Right renal cortex interstitium (tissue), 3 donors: ENCODE results near the gene SS18L1. TPM values are rescaled to one million over a fixed set of nuclear protein-coding genes. Genes with fewer than 3 reads are reported as not detected.

Source experiments
- DNase-seq, 3 donors: peaks; one replicate each; pipeline ENCODE4 v3.0.0-alpha.2; 2013; ENCODE audit warnings: low read depth in 3 of 3, low spot score in 2 of 3
- polyA plus RNA-seq, 3 donors: library from polyadenylated mRNA; unstranded; fragments of 120-200 nt; gene quantifications; one replicate each; pipeline ENCODE4 v1.2.1, GENCODE V29; 2013; ENCODE audit not compliant: insufficient read length in 3 of 3

Gene SS18L1
- polyA plus RNA-seq, 3 donors = 16.3 to 19.0 (median 18.0) TPM

- DNase-seq = no peak
These were observed 65.5 kb downstream of the SS18L1 start for GRCh38 chr20:62208795-62209755.

- no peak for DNase-seq
These were observed 66.4 kb downstream of the SS18L1 start for GRCh38 chr20:62209850-62210495.

- DNase-seq = no peak
These were observed 66.9 kb downstream of the SS18L1 start for GRCh38 chr20:62210496-62210855.

- DNase-seq = no peak
These were observed 67.6 kb downstream of the SS18L1 start for GRCh38 chr20:62211216-62211615.

GRCh38 chr20:62211769-62212288 is 68.3 kb downstream of the SS18L1 start:
- no peak for DNase-seq

GRCh38 chr20:62212299-62212698 is 68.7 kb downstream of the SS18L1 start:
- DNase-seq = no peak

- DNase-seq = no peak
These were observed 70.5 kb downstream of the SS18L1 start for GRCh38 chr20:62214067-62214466.

- DNase-seq = no peak
These were observed 71.7 kb downstream of the SS18L1 start for GRCh38 chr20:62215020-62215990.

- no peak for DNase-seq
These were observed 72.5 kb downstream of the SS18L1 start for GRCh38 chr20:62215991-62216635.

GRCh38 chr20:62216636-62217566 is 73.3 kb downstream of the SS18L1 start:
- no peak for DNase-seq

GRCh38 chr20:62217913-62218773 is 74.6 kb downstream of the SS18L1 start:
- DNase-seq = no peak

GRCh38 chr20:62219101-62219991 is 75.8 kb downstream of the SS18L1 start:
- DNase-seq = no peak

- DNase-seq = peak in 1 of 3 donors; percentile 46
These were observed 76.6 kb downstream of the SS18L1 start, which contains the start of gene HRH3 for GRCh38 chr20:62219992-62220665. TSS of gene HRH3 (minus strand) at chr20:62220278. CDS start at chr20:62219970, 308 bp downstream.

GRCh38 chr20:62220666-62221568 is 77.3 kb downstream of the SS18L1 start:
- DNase-seq = no peak

GRCh38 chr20:62222266-62222850 is 78.8 kb downstream of the SS18L1 start:
- no peak for DNase-seq
